ENCODE measurements around the gene IL3.
A peak's percentile ranks its signal among the peaks of the same experiment; 100 is the strongest.
"Not testable (repeated sequence)": the region's sequence is repeated elsewhere in the genome, so short reads cannot be mapped to it uniquely, and the experiment has no call there.

Gene IL3

GRCh38 chr5:132100672-132101261 is 40.3 kb downstream of the IL3 start:
- H3K4me3 Mint-ChIP-seq = peak overlapping the region; percentile 29 to 44
- peak overlapping the region in 1 of 2 donors; percentile 27 for H3K27ac Mint-ChIP-seq
- peaks cover 89% of the 10 kb centered on the region for H3K4me1 Mint-ChIP-seq
- ATAC-seq = peak; percentile 58
- no peaks in the 10 kb centered on the region for H3K27me3 Mint-ChIP-seq
- peak in 1 of 2 donors; percentile 72 for DNase-seq
- no peaks in the 10 kb centered on the region for H3K9me3 Mint-ChIP-seq

- DNase-seq (no peak), ATAC-seq (no peak)
- Mint-ChIP-seq H3K27ac (peak overlapping the region in 1 of 2 donors; percentile 27), H3K4me3 (peak overlapping the region; percentile 29 to 62), H3K27me3 (no peaks in the 10 kb centered on the region), H3K4me1 (peaks cover 84% of the 10 kb centered on the region), H3K9me3 (no peaks in the 10 kb centered on the region)
Measured at GRCh38 chr5:132101385-132101880, 41.0 kb downstream of the IL3 start.

DNA sequence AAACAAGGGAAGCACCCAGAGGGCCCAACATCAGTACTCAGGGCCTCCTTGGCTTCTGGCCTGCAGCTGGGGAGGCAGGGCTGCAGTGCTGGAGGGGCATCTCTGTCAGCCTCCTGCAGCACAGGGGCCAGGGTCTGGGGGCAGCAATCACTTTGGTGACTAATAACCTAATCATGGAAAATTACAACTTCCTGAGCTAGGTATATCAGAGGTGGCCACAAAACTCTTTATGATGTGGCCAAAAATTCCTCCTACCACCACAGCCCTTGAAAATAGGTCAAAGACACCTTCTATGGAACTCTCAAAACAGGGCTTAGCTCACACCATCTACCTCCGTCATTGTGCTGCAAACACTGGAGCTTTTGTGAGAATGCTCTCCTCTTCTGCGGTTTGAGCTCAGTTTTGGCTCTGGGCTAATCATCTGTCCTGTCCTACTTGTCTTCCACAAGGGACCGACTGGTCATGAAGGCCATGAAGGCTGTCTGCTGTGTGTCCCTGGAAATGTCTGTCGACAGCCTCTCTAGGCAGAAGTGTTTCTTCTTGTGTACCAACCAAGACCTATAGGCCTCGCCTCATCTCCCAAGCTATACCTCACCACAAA is 41.7 kb downstream of the IL3 start:
- Mint-ChIP-seq H3K4me3 (peak overlapping the region; percentile 27 to 62), H3K9me3 (no peaks in the 10 kb centered on the region), H3K27ac (peak overlapping the region; percentile 80 to 85), H3K4me1 (peaks cover 76% of the 10 kb centered on the region), H3K27me3 (no peaks in the 10 kb centered on the region)
- DNase-seq (peak in 1 of 2 donors; percentile 45), ATAC-seq (no peak)

- peak overlapping the region; percentile 27 to 62 for H3K4me3 Mint-ChIP-seq
Measured at GRCh38 chr5:132102944-132103331, 42.5 kb downstream of the IL3 start.

GRCh38 chr5:132103332-132103951 is 43.0 kb downstream of the IL3 start:
- Mint-ChIP-seq H3K9me3 (peaks cover 0 to 6% of the 10 kb centered on the region in 2 donors), H3K27ac (peak overlapping the region; percentile 55 to 85), H3K4me1 (peaks cover 75% of the 10 kb centered on the region), H3K27me3 (no peaks in the 10 kb centered on the region), H3K4me3 (peak overlapping the region; percentile 27 to 62)
- ATAC-seq (peak; percentile 62), DNase-seq (peak; percentile 55 to 79)

More at GRCh38 chr5:132102944-132103331, 42.5 kb downstream of the IL3 start:
- no peak for ATAC-seq
- H3K9me3 Mint-ChIP-seq = peaks cover 0 to 4% of the 10 kb centered on the region in 2 donors
- peaks cover 75% of the 10 kb centered on the region for H3K4me1 Mint-ChIP-seq
- no peaks in the 10 kb centered on the region for H3K27me3 Mint-ChIP-seq
- H3K27ac Mint-ChIP-seq = peak overlapping the region in 1 of 2 donors; percentile 85
- DNase-seq = no peak

- Mint-ChIP-seq H3K4me3 (peak overlapping the region; percentile 60 to 62), H3K27ac (peak overlapping the region; percentile 80 to 95), H3K27me3 (no peaks in the 10 kb centered on the region), H3K4me1 (peaks cover 70% of the 10 kb centered on the region), H3K9me3 (peaks cover 0 to 6% of the 10 kb centered on the region in 2 donors)
- peak; percentile 2 for ATAC-seq
- DNase-seq = no peak
Measured at GRCh38 chr5:132103969-132104391, 43.5 kb downstream of the IL3 start.

DNA sequence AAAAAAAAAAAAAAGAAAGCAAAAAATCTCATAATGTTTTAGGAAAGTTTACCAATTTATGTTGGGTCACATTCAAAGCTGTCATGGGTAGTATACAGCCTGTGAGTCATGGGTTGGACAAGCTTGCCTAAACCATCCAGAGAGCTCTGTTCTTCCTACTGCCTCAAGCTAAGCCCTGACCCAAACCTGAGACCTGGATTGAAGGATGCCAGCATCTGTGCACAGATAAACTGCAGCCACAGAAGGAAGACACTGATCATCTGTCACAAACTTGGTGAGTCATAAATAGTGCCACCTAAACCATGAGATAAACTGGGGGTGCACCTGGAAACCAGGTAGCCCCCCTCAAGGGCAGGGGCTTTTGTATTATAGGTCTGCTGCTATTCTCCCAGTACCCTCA is 44.1 kb downstream of the IL3 start:
- no peaks in the 10 kb centered on the region for H3K27me3 Mint-ChIP-seq
- DNase-seq = no peak
- peak overlapping the region in 1 of 2 donors; percentile 95 for H3K27ac Mint-ChIP-seq
- no peak for ATAC-seq
- peak overlapping the region; percentile 11 to 62 for H3K4me3 Mint-ChIP-seq
- H3K9me3 Mint-ChIP-seq = peaks cover 0 to 6% of the 10 kb centered on the region in 2 donors
- H3K4me1 Mint-ChIP-seq = peaks cover 66% of the 10 kb centered on the region

GRCh38 chr5:132105688-132106087 is 45.2 kb downstream of the IL3 start:
- Mint-ChIP-seq H3K9me3 (peaks cover 0 to 6% of the 10 kb centered on the region in 2 donors), H3K4me3 (no peak overlapping the region), H3K27me3 (no peaks in the 10 kb centered on the region), H3K27ac (no peak overlapping the region), H3K4me1 (peaks cover 66% of the 10 kb centered on the region)
- no peak for ATAC-seq
- DNase-seq = no peak

DNA sequence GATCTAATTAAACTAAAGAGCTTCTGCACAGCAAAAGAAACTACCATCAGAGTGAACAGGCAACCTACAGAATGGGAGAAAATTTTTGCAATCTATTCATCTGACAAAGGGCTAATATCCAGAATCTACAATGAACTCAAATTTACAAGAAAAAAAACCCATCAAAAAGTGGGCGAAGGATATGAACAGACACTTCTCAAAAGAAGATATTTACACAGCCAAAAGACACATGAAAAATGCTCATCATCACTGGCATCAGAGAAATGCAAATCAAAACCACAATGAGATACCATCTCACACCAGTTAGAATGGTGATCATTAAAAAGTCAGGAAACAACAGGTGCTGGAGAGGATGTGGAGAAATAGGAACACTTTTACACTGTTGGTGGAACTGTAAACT is 48.0 kb downstream of the IL3 start:
- not testable (repeated sequence) for ATAC-seq, H3K27me3 Mint-ChIP-seq, H3K9me3 Mint-ChIP-seq, DNase-seq, H3K27ac Mint-ChIP-seq, H3K4me3 Mint-ChIP-seq
- H3K4me1 Mint-ChIP-seq = peaks cover 63% of the 10 kb centered on the region

GRCh38 chr5:132108957-132109356 is 48.5 kb downstream of the IL3 start:
- ATAC-seq, H3K27me3 Mint-ChIP-seq, DNase-seq, H3K9me3 Mint-ChIP-seq, H3K27ac Mint-ChIP-seq, H3K4me3 Mint-ChIP-seq: not testable (repeated sequence)
- H3K4me1 Mint-ChIP-seq = peaks cover 63% of the 10 kb centered on the region

DNA sequence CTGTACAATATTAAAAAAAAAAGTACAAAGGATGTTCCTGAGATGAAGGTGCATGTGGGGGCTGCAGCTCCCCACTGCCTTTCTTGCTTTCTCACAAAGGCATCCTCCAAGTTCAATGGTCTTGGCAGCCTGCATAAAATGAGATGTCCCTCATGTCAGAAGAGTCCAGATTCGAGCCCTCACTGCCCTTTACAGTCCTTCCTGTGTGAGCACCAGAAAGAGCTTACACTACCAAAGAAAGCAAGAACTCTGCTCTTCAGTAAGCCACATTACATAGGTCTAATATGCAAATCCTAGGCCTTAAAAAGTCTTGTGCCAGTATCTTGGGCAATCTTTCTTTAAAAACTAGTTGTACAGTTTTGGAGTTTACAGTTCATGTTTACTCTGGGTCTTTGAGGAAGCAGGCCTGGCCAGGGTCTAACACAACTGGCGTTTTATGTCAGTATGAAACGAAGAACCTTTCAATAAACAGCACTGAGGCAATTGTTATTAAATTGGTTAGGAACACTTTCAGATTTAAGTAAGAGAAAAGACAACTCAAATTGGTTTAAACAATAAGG is 49.1 kb downstream of the IL3 start:
- ATAC-seq (no peak), DNase-seq (no peak)
- Mint-ChIP-seq H3K4me1 (peaks cover 63% of the 10 kb centered on the region), H3K9me3 (peaks cover 0 to 6% of the 10 kb centered on the region in 2 donors), H3K27ac (no peak overlapping the region), H3K4me3 (peak overlapping the region in 1 of 2 donors; percentile 43), H3K27me3 (no peaks in the 10 kb centered on the region)

DNA sequence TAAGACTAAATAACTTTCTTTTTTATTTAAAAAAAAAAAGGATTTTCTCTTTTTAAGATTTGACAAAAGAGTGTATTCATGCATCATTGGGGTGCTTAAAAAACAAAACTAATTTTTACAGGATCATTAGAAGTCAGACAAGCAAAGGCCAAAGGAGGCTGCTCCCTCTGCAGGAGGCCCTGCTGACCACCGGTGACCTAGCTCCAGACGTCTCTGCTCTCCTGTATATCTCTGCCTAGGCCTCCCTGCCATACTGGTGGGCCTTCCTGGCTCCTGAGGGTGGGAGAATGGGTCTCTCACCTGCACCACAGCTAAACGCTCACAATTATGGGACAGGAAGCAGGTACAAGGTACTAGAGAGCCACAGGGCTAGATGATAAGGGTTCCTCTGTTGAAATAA is 49.7 kb downstream of the IL3 start:
- ATAC-seq = no peak
- no peak overlapping the region for H3K27ac Mint-ChIP-seq
- H3K4me1 Mint-ChIP-seq = peaks cover 63% of the 10 kb centered on the region
- no peaks in the 10 kb centered on the region for H3K27me3 Mint-ChIP-seq
- peaks cover 0 to 6% of the 10 kb centered on the region in 2 donors for H3K9me3 Mint-ChIP-seq
- DNase-seq = no peak
- H3K4me3 Mint-ChIP-seq = peak overlapping the region; percentile 58 to 64

GRCh38 chr5:132110930-132111329 is 50.5 kb downstream of the IL3 start:
- DNase-seq (no peak), ATAC-seq (peak; percentile 58)
- H3K4me3 Mint-ChIP-seq = peak overlapping the region; percentile 58 to 64
- no peaks in the 10 kb centered on the region for H3K27me3 Mint-ChIP-seq
- H3K27ac Mint-ChIP-seq = peak overlapping the region; percentile 34 to 49
- peaks cover 0 to 6% of the 10 kb centered on the region in 2 donors for H3K9me3 Mint-ChIP-seq
- peaks cover 63% of the 10 kb centered on the region for H3K4me1 Mint-ChIP-seq

GRCh38 chr5:132112111-132112510 is 51.7 kb downstream of the IL3 start:
- no peak overlapping the region for H3K27ac Mint-ChIP-seq
- no peak for ATAC-seq
- no peaks in the 10 kb centered on the region for H3K27me3 Mint-ChIP-seq
- H3K4me1 Mint-ChIP-seq = peaks cover 71% of the 10 kb centered on the region
- no peak for DNase-seq
- peak overlapping the region in 1 of 2 donors; percentile 15 for H3K4me3 Mint-ChIP-seq
- H3K9me3 Mint-ChIP-seq = peaks cover 0 to 6% of the 10 kb centered on the region in 2 donors
